Right atrium auricular region (tissue), 2 donors: ENCODE results near the gene RUNX2. TPM values are rescaled to one million over a fixed set of nuclear protein-coding genes. Genes with fewer than 3 reads are reported as not detected.
"Not testable (repeated sequence)": the region's sequence is repeated elsewhere in the genome, so short reads cannot be mapped to it uniquely, and the experiment has no call there.

Experiments
- DNase-seq: peaks from one replicate; pipeline ENCODE4 v3.0.0-alpha.2; 2019; ENCODE audit warnings: low spot score
- H3K27ac ChIP-seq, 2 donors: fragments of 200-600 bp; sonication (generic); 1 replicate in 1 of 2; 2 replicates in 1 of 2; pipeline ENCODE4 v1.5.1; 2016 to 2019
- H3K27me3 ChIP-seq, 2 donors: fragments of 200-600 bp; sonication (generic); one replicate each; pipeline versions ENCODE4 v1.5.1 to v1.6.0; 2017 to 2019
- H3K36me3 ChIP-seq: fragments of 200-600 bp; sonication (generic); one replicate; pipeline ENCODE4 v1.5.1; 2016
- H3K4me1 ChIP-seq, 2 donors: fragments of 200-600 bp; sonication (generic); one replicate each; pipeline versions ENCODE4 v1.5.1 to v1.6.0; 2017 to 2019
- H3K4me3 ChIP-seq, 2 donors: fragments of 200-600 bp; sonication (generic); 1 replicate in 1 of 2; 2 replicates in 1 of 2; pipeline ENCODE4 v1.5.1; 2017 to 2019; ENCODE audit warnings: mild to moderate bottlenecking in 1 of 2, moderate library complexity in 1 of 2
- H3K9me3 ChIP-seq, 2 donors: fragments of 200-600 bp; sonication (generic); one replicate each; pipeline ENCODE4 v1.5.1; 2019
- CTCF ChIP-seq, 2 donors: fragments of 200-600 bp; sonication (generic); IDR thresholded peaks; one replicate each; pipeline ENCODE4 v1.5.1; 2019; ENCODE audit warnings: antibody characterized with exemption in 2 of 2
- total RNA-seq, 2 donors: library from RNA; depleted of rRNA; stranded (reverse); fragments of >200 nt; gene quantifications; one replicate each; pipeline ENCODE4 v1.1.0, GENCODE V29; 2016

RUNX2 gene
- total RNA-seq, 2 donors from 2014 or later: 0.55 to 0.85 TPM

- H3K4me1 ChIP-seq: peaks cover 0 to 13% of the 10 kb centered on the region in 2 donors
- no peaks in the 10 kb centered on the region for H3K9me3 ChIP-seq
- H3K27ac ChIP-seq: no peak overlapping the region
Measured at GRCh38 chr6:45664707-45665106, 336.6 kb downstream of the RUNX2 start.

GRCh38 chr6:45665859-45666258, 337.7 kb downstream of the RUNX2 start:
- peaks cover 0 to 13% of the 10 kb centered on the region in 2 donors for H3K4me1 ChIP-seq
- no peak for TF ChIP-seq CTCF (IDR thresholded peaks at IDR 0.05)
- H3K27ac ChIP-seq: no peak overlapping the region
- no peaks in the 10 kb centered on the region for H3K36me3 ChIP-seq
- DNase-seq: peak; percentile 28
- no peak overlapping the region for H3K4me3 ChIP-seq
- no peaks in the 10 kb centered on the region for H3K9me3 ChIP-seq
- H3K27me3 ChIP-seq: peaks cover 5 to 7% of the 10 kb centered on the region in 2 donors

More at GRCh38 chr6:45664707-45665106, 336.6 kb downstream of the RUNX2 start:
- Histone ChIP-seq H3K27me3 (peaks cover 5 to 7% of the 10 kb centered on the region in 2 donors), H3K36me3 (no peaks in the 10 kb centered on the region), H3K4me3 (no peak overlapping the region)
- no peak for TF ChIP-seq CTCF (IDR thresholded peaks at IDR 0.05)
- no peak for DNase-seq

- no peak for DNase-seq
- Histone ChIP-seq H3K4me1 (peaks cover 0 to 13% of the 10 kb centered on the region in 2 donors), H3K36me3 (no peaks in the 10 kb centered on the region), H3K27me3 (peaks cover 5 to 7% of the 10 kb centered on the region in 2 donors), H3K27ac (no peak overlapping the region), H3K9me3 (no peaks in the 10 kb centered on the region), H3K4me3 (no peak overlapping the region)
- TF ChIP-seq CTCF (IDR thresholded peaks at IDR 0.05): no peak
Measured at GRCh38 chr6:45666846-45667245, 338.7 kb downstream of the RUNX2 start.

- no peak for TF ChIP-seq CTCF (IDR thresholded peaks at IDR 0.05)
Measured at GRCh38 chr6:45667300-45667699, 339.2 kb downstream of the RUNX2 start.

GRCh38 chr6:45667766-45668165, 339.6 kb downstream of the RUNX2 start:
- Histone ChIP-seq H3K27ac (no peak overlapping the region), H3K4me3 (no peak overlapping the region), H3K36me3 (no peaks in the 10 kb centered on the region), H3K9me3 (no peaks in the 10 kb centered on the region), H3K4me1 (peaks cover 0 to 13% of the 10 kb centered on the region in 2 donors), H3K27me3 (peaks cover 5 to 7% of the 10 kb centered on the region in 2 donors)
- TF ChIP-seq CTCF (IDR thresholded peaks at IDR 0.05): no peak
- DNase-seq: peak; percentile 13

More at GRCh38 chr6:45667300-45667699, 339.2 kb downstream of the RUNX2 start:
- Histone ChIP-seq H3K36me3 (no peaks in the 10 kb centered on the region), H3K4me3 (no peak overlapping the region), H3K27me3 (peaks cover 5 to 7% of the 10 kb centered on the region in 2 donors), H3K4me1 (peaks cover 0 to 13% of the 10 kb centered on the region in 2 donors), H3K27ac (no peak overlapping the region), H3K9me3 (no peaks in the 10 kb centered on the region)
- peak; percentile 43 for DNase-seq

- H3K4me3 ChIP-seq: no peak overlapping the region
- no peak overlapping the region for H3K27ac ChIP-seq
- H3K27me3 ChIP-seq: peaks cover 3 to 7% of the 10 kb centered on the region in 2 donors
- DNase-seq: peak; percentile 44
- no peaks in the 10 kb centered on the region for H3K36me3 ChIP-seq
- no peak for TF ChIP-seq CTCF (IDR thresholded peaks at IDR 0.05)
- no peaks in the 10 kb centered on the region for H3K9me3 ChIP-seq
- H3K4me1 ChIP-seq: peaks cover 0 to 6% of the 10 kb centered on the region in 2 donors
Measured at GRCh38 chr6:45668705-45669104, 340.6 kb downstream of the RUNX2 start.

GRCh38 chr6:45673167-45673566, 345.0 kb downstream of the RUNX2 start:
- not testable (repeated sequence) for H3K4me3 ChIP-seq, DNase-seq, H3K9me3 ChIP-seq, H3K36me3 ChIP-seq, H3K27me3 ChIP-seq, H3K27ac ChIP-seq
- H3K4me1 ChIP-seq: peaks cover 0 to 11% of the 10 kb centered on the region in 2 donors

- H3K4me1 ChIP-seq: peaks cover 0 to 11% of the 10 kb centered on the region in 2 donors
- not testable (repeated sequence) for DNase-seq, H3K4me3 ChIP-seq, H3K27ac ChIP-seq, H3K36me3 ChIP-seq, H3K27me3 ChIP-seq, H3K9me3 ChIP-seq
Measured at GRCh38 chr6:45675166-45675565, 347.0 kb downstream of the RUNX2 start.
